CD4-positive, alpha-beta T cell treated with Interleukin-21 for 1 hour (primary cell): ENCODE results near the gene NDC80.

Experiments
- DNase-seq: peaks from one replicate; pipeline ENCODE4 v3.0.0-alpha.2; 2020

The NDC80 gene

GRCh38 chr18:2559249-2559648, 12.1 kb upstream of the NDC80 start:
- DNase-seq: no peak

DNA sequence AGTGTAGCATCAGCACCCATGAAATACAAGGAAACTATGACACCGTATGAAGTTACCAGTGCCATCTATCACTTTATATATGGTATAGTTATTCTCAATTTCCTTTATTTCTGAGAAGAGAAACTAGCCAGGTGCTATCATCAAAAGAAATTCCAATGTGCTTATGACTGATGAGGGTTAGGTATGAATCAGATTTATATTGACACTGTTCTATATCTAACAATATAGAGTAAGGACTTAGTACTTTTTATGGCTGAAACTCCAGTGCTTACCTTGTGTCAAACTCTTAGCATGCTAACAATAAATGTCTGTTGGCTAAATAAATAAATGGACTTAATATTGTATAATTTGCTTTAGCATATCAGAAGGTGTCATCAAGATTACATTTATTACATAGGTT, 7.0 kb upstream of the NDC80 start:
- DNase-seq: no peak

- DNase-seq: no peak
Measured at GRCh38 chr18:2568129-2568528, 3.2 kb upstream of the NDC80 start.

GRCh38 chr18:2568605-2569004, 2.8 kb upstream of the NDC80 start:
- DNase-seq: no peak

GRCh38 chr18:2569338-2570207, 1.8 kb upstream of the NDC80 start:
- no peak for DNase-seq

GRCh38 chr18:2570772-2571199, 571 bp upstream of the NDC80 start:
- DNase-seq: peak; percentile 73

DNA sequence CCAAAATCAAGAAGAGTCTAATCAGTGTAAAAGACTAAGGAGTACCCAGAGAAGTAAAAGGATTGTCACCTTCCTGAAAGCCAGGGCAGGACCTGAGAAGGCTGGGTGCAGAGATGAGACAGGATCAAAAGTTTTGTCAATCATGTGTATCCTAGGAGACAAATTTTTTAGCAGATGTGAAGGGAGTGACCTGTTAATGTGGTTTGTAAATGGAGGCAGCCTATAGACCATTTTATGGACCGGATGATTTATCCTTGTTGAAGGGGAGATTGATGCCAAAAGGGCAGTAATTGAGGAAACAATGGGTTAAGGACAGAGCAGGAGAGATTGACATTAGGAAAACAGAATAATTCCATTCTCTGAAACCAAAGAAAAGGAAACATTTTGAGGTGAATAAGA, 813 bp downstream of the NDC80 start:
- peak; percentile 23 for DNase-seq

GRCh38 chr18:2572892-2573291, 1.5 kb downstream of the NDC80 start:
- DNase-seq: no peak

DNA sequence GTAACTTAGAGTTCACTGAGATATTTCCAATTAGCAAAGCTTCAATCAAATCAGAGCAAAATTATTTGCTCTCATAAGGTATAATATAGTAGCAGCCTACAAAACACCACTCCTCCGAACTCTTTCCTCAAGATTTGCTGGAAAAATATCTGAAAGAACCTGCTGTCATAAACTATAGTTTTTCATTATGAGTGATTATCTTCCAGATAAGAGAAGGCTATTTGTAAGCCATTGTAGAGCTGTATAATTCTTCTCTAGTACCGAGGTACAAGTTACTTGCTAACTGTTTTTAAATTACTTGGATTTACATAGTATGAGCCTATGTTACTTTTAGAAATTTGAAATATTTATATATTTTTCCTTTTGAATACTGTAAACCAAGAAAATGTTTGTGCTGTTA, 2.1 kb downstream of the NDC80 start:
- DNase-seq: no peak

DNA sequence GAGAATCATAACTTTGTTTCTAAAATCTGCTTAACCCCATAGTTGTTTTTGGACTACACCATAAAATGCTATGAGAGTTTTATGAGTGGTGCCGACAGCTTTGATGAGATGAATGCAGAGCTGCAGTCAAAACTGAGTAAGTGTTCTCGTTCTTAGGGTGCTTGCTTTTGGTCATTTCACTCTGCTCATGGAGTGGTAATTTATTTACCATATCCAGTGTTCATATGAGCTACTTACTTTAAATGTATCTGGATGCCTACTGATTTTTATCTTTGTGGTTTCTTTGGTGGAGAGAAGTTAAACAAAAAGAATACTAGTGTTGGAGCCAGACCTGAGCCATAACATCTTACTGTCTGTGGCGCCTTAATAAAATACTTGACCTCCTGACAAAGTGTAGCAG, 16.4 kb downstream of the NDC80 start:
- no peak for DNase-seq

GRCh38 chr18:2588666-2589344, 17.4 kb downstream of the NDC80 start:
- DNase-seq: no peak

- peak; percentile 29 for DNase-seq
Measured at GRCh38 chr18:2589345-2590068, 18.1 kb downstream of the NDC80 start.

- DNase-seq: no peak
Measured at GRCh38 chr18:2590303-2590702, 18.9 kb downstream of the NDC80 start.

GRCh38 chr18:2597639-2598038, 26.3 kb downstream of the NDC80 start:
- DNase-seq: peak; percentile 40

- DNase-seq: no peak
Measured at GRCh38 chr18:2602844-2603243, 31.5 kb downstream of the NDC80 start.

DNA sequence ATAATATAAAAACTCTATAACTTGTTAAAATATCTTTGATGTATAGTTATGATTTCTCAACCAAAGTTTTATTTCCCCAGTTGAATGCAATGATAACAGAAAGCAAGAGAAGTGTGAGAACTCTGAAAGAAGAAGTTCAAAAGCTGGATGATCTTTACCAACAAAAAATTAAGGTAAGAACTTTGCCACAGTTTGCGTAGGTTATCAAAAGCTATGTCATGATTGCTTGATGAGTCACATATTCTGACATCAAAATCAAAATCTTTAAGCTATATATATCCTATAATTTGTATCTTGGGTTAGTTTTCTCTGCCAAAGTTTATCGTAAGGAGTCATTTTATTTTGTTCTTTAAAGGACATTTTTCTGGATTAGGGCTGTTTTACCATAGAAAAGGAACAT, 35.0 kb downstream of the NDC80 start:
- DNase-seq: peak; percentile 40

DNA sequence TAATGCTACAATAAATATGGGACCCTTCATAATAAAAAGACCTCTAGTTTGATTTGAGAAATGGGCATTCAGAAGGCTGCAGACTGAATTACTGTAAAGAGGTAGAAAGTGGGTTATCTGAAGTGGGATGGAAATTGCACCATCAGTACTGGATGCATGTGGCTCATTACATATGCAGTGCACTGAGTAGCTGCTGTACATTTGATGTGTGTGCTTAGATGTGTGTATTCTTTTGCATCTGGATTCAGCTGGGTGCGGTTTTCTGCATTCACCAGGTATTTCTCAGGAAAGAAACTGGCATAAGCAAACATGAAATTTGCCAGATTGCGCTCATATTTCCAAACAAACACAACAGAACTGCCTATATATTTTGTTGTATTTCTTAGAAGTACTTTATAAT, 38.2 kb downstream of the NDC80 start:
- DNase-seq: no peak

DNA sequence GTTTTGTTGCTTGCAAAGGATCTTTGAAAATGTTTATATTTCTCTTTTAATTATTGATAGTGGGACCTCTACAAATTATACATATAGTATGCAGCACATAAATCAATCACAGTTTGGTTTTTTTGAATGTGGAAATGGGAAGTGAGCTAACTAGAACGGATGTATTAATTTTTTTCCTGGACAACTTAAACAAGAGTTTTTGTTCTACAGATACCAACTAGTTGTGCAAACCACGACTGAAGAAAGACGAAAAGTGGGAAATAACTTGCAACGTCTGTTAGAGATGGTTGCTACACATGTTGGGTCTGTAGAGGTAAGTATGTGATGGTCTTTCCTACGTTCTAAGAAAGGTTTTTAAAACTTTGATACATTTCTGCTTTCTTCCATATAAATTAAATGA, 39.2 kb downstream of the NDC80 start:
- no peak for DNase-seq

- DNase-seq: no peak
Measured at GRCh38 chr18:2612996-2613395, 41.6 kb downstream of the NDC80 start.

- no peak for DNase-seq
Measured at GRCh38 chr18:2617401-2617998, 46.1 kb downstream of the NDC80 start.

DNA sequence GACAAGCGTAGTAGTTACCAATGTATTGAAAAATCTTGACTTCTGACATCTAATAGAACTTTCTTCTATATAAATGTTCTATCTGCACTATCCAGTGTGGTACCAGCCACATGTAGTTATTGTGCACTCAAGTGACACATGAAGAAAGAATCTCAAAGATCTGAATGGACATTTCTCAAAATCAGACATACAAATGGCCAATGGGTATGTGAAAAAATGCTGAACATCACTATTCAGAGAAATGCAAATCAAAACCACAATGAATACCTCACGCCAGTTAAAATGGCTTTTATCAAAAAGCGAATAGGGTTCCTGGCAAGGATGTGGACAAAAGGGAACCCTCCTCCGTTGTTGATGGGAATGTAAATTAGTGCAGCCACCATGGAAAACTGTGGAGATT, 46.7 kb downstream of the NDC80 start:
- no peak for DNase-seq

DNA sequence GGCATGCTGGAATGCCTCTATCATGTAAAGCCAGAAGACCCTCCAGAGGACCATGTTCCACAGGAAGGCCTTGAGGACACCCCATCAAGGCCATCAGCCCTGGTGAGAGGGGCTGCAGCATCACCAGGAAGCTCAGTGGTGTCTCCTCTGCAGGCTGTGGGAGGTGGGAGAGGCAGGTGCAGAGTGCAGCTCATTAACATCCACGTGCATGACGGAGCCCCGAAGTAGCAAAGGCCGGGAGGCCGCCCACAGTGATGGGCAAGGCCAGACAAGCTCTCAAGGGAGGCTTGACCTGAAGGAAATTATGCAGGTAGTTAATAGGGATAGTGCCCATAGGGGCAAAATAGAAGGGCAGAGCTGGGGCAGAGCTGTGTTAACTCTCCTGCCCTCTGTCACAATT, 53.9 kb downstream of the NDC80 start:
- no peak for DNase-seq

DNA sequence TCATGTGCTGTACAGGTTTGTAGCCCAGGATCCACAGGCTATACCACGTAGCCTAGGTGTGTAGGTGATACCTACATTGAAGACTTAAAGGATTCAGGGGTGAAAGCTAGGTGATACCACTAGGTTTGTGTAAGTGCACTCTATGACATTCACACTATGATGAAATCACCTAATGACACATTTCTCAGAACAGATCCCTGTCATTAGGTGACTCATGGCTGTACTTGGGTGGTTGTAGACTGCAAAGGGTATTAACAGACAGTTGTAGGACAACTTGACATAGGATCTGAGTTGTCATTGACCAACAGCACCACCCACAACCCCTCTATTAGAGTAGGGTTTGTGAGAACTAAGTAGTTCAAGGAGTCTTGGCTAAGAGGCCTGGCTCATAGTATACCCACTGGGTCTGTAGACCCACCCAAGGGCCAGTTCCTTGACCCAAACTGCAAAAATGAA, 56.5 kb downstream of the NDC80 start:
- DNase-seq: no peak
